ENCODE data around the gene TFCP2L1. TPM values are rescaled to one million over a fixed set of nuclear protein-coding genes. Genes with fewer than 3 reads are reported as not detected.

The TFCP2L1 gene
- total RNA-seq, 1 donor from 2014 or later, result 0.05 TPM

DNA sequence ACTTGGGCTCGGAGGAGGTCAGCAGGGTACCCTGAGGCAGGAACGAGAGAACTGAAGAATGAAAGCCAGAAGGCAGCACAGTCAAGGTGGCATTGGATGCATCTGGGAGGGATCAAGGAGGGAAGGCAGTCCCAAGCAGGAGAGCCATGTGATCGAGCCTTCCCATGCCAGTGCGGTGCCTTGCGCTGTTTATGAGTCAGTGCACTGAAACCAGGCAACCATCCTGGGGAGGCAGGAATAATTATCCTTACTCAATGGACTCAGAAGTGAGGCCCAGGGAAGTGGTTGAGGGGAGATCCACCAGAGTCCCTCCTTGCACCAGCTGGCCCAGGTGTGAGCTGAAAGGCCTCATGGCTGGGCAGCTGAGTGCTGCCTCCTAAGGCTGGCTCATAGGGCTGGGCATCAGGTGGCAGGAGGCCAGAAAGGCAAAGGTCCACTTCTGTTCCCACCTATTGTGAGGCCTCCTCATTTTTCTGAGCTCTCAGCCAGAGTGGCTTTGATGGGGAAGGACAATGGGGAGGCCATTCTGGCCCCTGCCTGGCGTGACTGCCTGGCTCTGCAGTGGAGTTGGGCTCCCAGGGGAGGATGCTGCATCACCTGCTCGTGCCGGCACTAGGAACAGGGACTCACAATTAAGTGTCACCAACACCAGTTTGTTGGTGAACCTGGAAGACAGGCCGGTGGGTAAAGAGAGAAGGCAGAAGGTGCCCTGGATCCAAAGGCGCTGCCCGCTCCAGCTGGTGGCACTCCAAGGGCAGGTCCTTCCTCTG is 82.3 kb downstream of the TFCP2L1 start:
- Mint-ChIP-seq H3K4me3 (ENCODE audit: unreplicated experiment) (no peak overlapping the region), H3K36me3 (ENCODE audit: low read depth, unreplicated experiment) (no peaks in the 10 kb centered on the region), H3K9me3 (ENCODE audit: unreplicated experiment) (no peaks in the 10 kb centered on the region), H3K4me1 (ENCODE audit: low read depth, unreplicated experiment) (peaks cover 2% of the 10 kb centered on the region), H3K27me3 (ENCODE audit: low read depth, unreplicated experiment) (peaks cover 28% of the 10 kb centered on the region), H3K27ac (ENCODE audit: unreplicated experiment) (no peak overlapping the region)
- Histone ChIP-seq H3K27ac (ENCODE audit: low read depth, low read length) (no peak overlapping the region), H3K4me3 (ENCODE audit: insufficient read depth, low read depth, low read length) (no peak overlapping the region), H3K9me3 (ENCODE audit: insufficient read depth, low read depth, low read length) (no peaks in the 10 kb centered on the region), H3K9ac (ENCODE audit: low read length) (no peak overlapping the region), H3K4me1 (ENCODE audit: insufficient read depth, low read length) (peaks cover 6% of the 10 kb centered on the region), H3K27me3 (ENCODE audit: insufficient read depth, low read length) (no peaks in the 10 kb centered on the region), H3K36me3 (ENCODE audit: insufficient read depth, low read length) (no peaks in the 10 kb centered on the region), H4K20me1 (ENCODE audit: insufficient read depth, low read length) (no peaks in the 10 kb centered on the region), H2AFZ (ENCODE audit: low read depth, low read length) (no peak overlapping the region), H3K79me2 (ENCODE audit: insufficient read depth, low read length) (no peaks in the 10 kb centered on the region), H3K4me2 (ENCODE audit: low read length) (no peak overlapping the region)
- FAIRE-seq (no peak), DNase-seq (ENCODE audit: low read depth) (no peak)
- no peak for TF ChIP-seq EZH2 (IDR thresholded peaks at IDR 0.05; ENCODE audit: insufficient read depth, low read length)
- TF ChIP-seq CTCF (IDR thresholded peaks at IDR 0.05; ENCODE audit: insufficient read depth, low read depth, low read length), result no peak

- Histone ChIP-seq H3K27me3 (ENCODE audit: insufficient read depth, low read length) (no peaks in the 10 kb centered on the region), H3K4me1 (ENCODE audit: insufficient read depth, low read length) (peaks cover 12% of the 10 kb centered on the region), H3K27ac (ENCODE audit: low read depth, low read length) (no peak overlapping the region), H3K4me2 (ENCODE audit: low read length) (no peak overlapping the region), H3K79me2 (ENCODE audit: insufficient read depth, low read length) (no peaks in the 10 kb centered on the region), H3K9ac (ENCODE audit: low read length) (no peak overlapping the region), H3K9me3 (ENCODE audit: insufficient read depth, low read depth, low read length) (no peaks in the 10 kb centered on the region), H4K20me1 (ENCODE audit: insufficient read depth, low read length) (no peaks in the 10 kb centered on the region), H3K36me3 (ENCODE audit: insufficient read depth, low read length) (no peaks in the 10 kb centered on the region), H3K4me3 (ENCODE audit: insufficient read depth, low read depth, low read length) (no peak overlapping the region), H2AFZ (ENCODE audit: low read depth, low read length) (no peak overlapping the region)
- DNase-seq (ENCODE audit: low read depth), result no peak
- no peak for TF ChIP-seq CTCF (IDR thresholded peaks at IDR 0.05; ENCODE audit: insufficient read depth, low read depth, low read length)
- TF ChIP-seq EZH2 (IDR thresholded peaks at IDR 0.05; ENCODE audit: insufficient read depth, low read length), result no peak
- Mint-ChIP-seq H3K9me3 (ENCODE audit: unreplicated experiment) (no peaks in the 10 kb centered on the region), H3K27me3 (ENCODE audit: low read depth, unreplicated experiment) (peaks cover 24% of the 10 kb centered on the region), H3K4me1 (ENCODE audit: low read depth, unreplicated experiment) (peaks cover 7% of the 10 kb centered on the region), H3K36me3 (ENCODE audit: low read depth, unreplicated experiment) (no peaks in the 10 kb centered on the region), H3K4me3 (ENCODE audit: unreplicated experiment) (no peak overlapping the region), H3K27ac (ENCODE audit: unreplicated experiment) (no peak overlapping the region)
- no peak for FAIRE-seq
Measured at GRCh38 chr2:121201796-121202195, 83.2 kb downstream of the TFCP2L1 start.
